Spleen (tissue), 11 donors: ENCODE data around the gene RILPL1. TPM values are rescaled to one million over a fixed set of nuclear protein-coding genes. Genes with fewer than 3 reads are reported as not detected.
"Not testable (repeated sequence)": the region's sequence is repeated elsewhere in the genome, so short reads cannot be mapped to it uniquely, and the experiment has no call there.

ENCODE experiments used
- DNase-seq: peaks from one replicate; pipeline ENCODE4 v3.0.0-alpha.2; 2020
- H3K27ac ChIP-seq, 8 donors: fragments of 200-600 bp; sonication (generic) in 7 of 8; 1 replicate in 4 of 8; 2 replicates in 4 of 8; pipeline versions ENCODE4 v1.5.0 to v1.8.0; 2016 to 2021; ENCODE audit warnings: inconsistent platforms in 4 of 8, mild to moderate bottlenecking in 4 of 8, moderate library complexity in 1 of 8
- H3K27me3 ChIP-seq, 7 donors: fragments of 200-600 bp; sonication (generic) in 6 of 7; replicated peaks in 1 of 7; 1 replicate in 4 of 7; 2 replicates in 3 of 7; pipeline versions ENCODE4 v1.5.0 to v1.8.0; 2016 to 2021; ENCODE audit warnings: inconsistent platforms in 3 of 7, mild to moderate bottlenecking in 1 of 7
- H3K36me3 ChIP-seq, 6 donors: fragments of 200-600 bp; sonication (generic) in 5 of 6; 1 replicate in 4 of 6; 2 replicates in 2 of 6; pipeline versions ENCODE4 v1.5.0 to v1.8.0; 2016 to 2021; ENCODE audit warnings: inconsistent platforms in 2 of 6
- H3K4me1 ChIP-seq, 6 donors: fragments of 200-600 bp; sonication (generic) in 5 of 6; 1 replicate in 3 of 6; 2 replicates in 3 of 6; pipeline versions ENCODE4 v1.5.0 to v1.8.0; 2016 to 2021; ENCODE audit warnings: inconsistent platforms in 3 of 6
- H3K4me3 ChIP-seq, 8 donors: fragments of 200-600 bp; sonication (generic) in 7 of 8; 1 replicate in 4 of 8; 2 replicates in 4 of 8; pipeline versions ENCODE4 v1.5.0 to v1.8.0; 2016 to 2021; ENCODE audit warnings: inconsistent platforms in 4 of 8, mild to moderate bottlenecking in 4 of 8, moderate library complexity in 2 of 8
- H3K9me3 ChIP-seq, 8 donors: fragments of 200-600 bp; sonication (generic) in 7 of 8; 1 replicate in 4 of 8; 2 replicates in 4 of 8; pipeline versions ENCODE4 v1.5.0 to v1.8.0; 2016 to 2021; ENCODE audit warnings: inconsistent platforms in 4 of 8
- POLR2A ChIP-seq, 3 donors: fragments of 450-650 bp; IDR thresholded peaks; one replicate each; pipeline ENCODE4 v1.5.1; 2017; ENCODE audit warnings: antibody characterized with exemption in 3 of 3, mild to moderate bottlenecking in 1 of 3
- POLR2AphosphoS5 ChIP-seq, 3 donors: sonication (generic); formaldehyde crosslinking; IDR thresholded peaks; one replicate each; pipeline ENCODE4 v1.5.1; 2017; ENCODE audit warnings: antibody characterized with exemption in 3 of 3
- WGBS, 5 donors: extraction: QIAGEN DNeasy Blood & Tissue Kit in 3 of 5; methylation state at CpG; one replicate each; pipeline versions ENCODE4 v1.1.5 to v1.1.7; 2013 to 2018; 5-methylcytosine and 5-hydroxymethylcytosine counted together
- intact Hi-C: fragments of 100-400 bp; cut with DNase I; formaldehyde crosslinking; loops from one replicate; pipeline ENCODE4 v1.15.0; 2023; ENCODE audit warnings: low total_unique reads
- polyA plus RNA-seq, 3 donors: library from polyadenylated mRNA; stranded (reverse); fragments of 200-250 nt; gene quantifications; one replicate each; pipeline ENCODE4 v1.2.1, GENCODE V29; 2013
- total RNA-seq, 7 donors: library from RNA; depleted of rRNA in 3 of 7; stranded (reverse); fragments of >200 nt in 3 of 7; fragmentation: NEBNext Ultra II Directional in 4 of 7; extraction: Animal tissue kit (Norgen Biotek cat#: 25700) in 4 of 7; gene quantifications; one replicate each; pipeline versions ENCODE4 v1.1.0 to v1.2.1, GENCODE V29; 2016 to 2021
- TF ChIP-seq, protein P1 (sequence below), 11 experiments: fragments of 200-600 bp in 7 of 11; fragments of 450-650 bp in 4 of 11; sonication (generic) in 4 of 11; IDR thresholded peaks in 8 of 11; conservative IDR thresholded peaks in 3 of 11; 1 replicate in 7 of 11; 2 replicates in 4 of 11; pipeline versions ENCODE4 v1.4.0 to v1.8.0; 2016 to 2021; ENCODE audit warnings: antibody characterized with exemption in 11 of 11, inconsistent platforms in 4 of 11, mild to moderate bottlenecking in 1 of 11
- donor health status: healthy with polysubstance abuse.
- donor health status: DM: no; HTN: no; CAD: no; lungs with moderate emphysema.
- donor health status: DM: no; HTN: no; CAD: no.
- donor health status: Bipolar disorder and iron deficiency.
- donor health status: healthy.
- donor health status: DM: no; HTN: no; CAD: no.
- donor health status: DM: yes; HTN: yes; CAD: no.

Gene RILPL1
- total and polyA plus RNA-seq, 10 donors, result 3.2 to 13.6 (median 9.0) TPM

DNA sequence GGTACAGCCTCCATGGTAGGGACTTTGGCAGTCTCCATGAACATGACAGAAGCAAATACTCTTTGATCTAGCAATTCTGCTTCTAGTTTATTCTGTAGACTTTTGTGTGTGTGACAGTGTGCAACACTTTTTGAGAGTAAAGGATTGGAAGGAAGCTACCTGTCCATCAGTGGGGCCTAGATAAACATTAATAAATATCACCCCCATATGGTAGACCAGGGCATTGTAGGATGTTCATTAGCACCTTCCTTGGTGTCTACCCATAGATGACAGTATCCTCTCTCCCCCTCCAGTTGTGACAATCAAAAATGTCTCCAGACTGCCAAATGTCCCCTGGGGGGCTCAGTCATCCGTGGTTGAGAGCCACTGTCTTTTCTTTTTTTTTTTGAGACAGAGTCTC is 64.7 kb downstream of the RILPL1 start:
- no peaks in the 10 kb centered on the region for H3K27me3 ChIP-seq
- peaks cover 0 to 99% (median 40%) of the 10 kb centered on the region in 6 donors for H3K36me3 ChIP-seq
- H3K4me1 ChIP-seq, result peaks cover 0 to 41% (median 4%) of the 10 kb centered on the region in 6 donors
- DNase-seq, result no peak
- H3K4me3 ChIP-seq, result no peak overlapping the region
- H3K9me3 ChIP-seq, result no peaks in the 10 kb centered on the region
- no peak for TF ChIP-seq POLR2AphosphoS5 (IDR thresholded peaks at IDR 0.05)
- TF ChIP-seq, protein P1, sequence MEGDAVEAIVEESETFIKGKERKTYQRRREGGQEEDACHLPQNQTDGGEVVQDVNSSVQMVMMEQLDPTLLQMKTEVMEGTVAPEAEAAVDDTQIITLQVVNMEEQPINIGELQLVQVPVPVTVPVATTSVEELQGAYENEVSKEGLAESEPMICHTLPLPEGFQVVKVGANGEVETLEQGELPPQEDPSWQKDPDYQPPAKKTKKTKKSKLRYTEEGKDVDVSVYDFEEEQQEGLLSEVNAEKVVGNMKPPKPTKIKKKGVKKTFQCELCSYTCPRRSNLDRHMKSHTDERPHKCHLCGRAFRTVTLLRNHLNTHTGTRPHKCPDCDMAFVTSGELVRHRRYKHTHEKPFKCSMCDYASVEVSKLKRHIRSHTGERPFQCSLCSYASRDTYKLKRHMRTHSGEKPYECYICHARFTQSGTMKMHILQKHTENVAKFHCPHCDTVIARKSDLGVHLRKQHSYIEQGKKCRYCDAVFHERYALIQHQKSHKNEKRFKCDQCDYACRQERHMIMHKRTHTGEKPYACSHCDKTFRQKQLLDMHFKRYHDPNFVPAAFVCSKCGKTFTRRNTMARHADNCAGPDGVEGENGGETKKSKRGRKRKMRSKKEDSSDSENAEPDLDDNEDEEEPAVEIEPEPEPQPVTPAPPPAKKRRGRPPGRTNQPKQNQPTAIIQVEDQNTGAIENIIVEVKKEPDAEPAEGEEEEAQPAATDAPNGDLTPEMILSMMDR (IDR thresholded peaks at IDR 0.05 in 8 of 11, conservative IDR thresholded peaks at IDR 0.05 in 3 of 11), result peak in 9 of 11 experiments; percentile 28 to 54 (median 42)
- 24 to 55% (median 30%) methylated on average over 1 of the region's 1 CpG for WGBS, 5 donors
- no peak overlapping the region for H3K27ac ChIP-seq
- intact Hi-C loops, result loop anchor here (10.0 kb wide), 1 partner anchor 104 kb away; the partner anchor contains the start of gene SBNO1

DNA sequence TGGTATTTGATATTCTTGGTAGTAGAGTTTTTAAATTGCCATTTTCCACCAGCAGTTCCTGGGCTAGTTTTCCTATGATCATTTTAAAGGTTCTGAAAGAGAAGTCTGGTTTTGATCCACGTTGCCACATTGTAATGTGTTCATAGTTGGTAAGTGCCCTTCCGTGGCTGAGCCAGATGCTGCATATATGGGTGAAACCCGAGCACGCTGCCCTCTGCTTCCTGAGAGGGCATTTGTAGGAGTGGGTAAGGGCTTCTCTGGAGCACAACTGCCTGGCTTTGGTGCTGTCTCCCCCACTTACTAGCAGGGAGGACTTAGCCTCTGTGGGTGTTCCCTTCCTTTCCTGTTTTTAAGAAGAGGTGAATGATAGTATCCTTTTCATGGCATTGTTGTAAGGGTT is 68.4 kb downstream of the RILPL1 start:
- intact Hi-C loops, result loop anchor here (10.0 kb wide), 1 partner anchor 100 kb away; the partner anchor contains the start of gene SBNO1
- peaks cover 0 to 80% (median 24%) of the 10 kb centered on the region in 6 donors for H3K36me3 ChIP-seq
- H3K27me3 ChIP-seq, result no peaks in the 10 kb centered on the region
- TF ChIP-seq POLR2A (IDR thresholded peaks at IDR 0.05) (no peak), POLR2AphosphoS5 (IDR thresholded peaks at IDR 0.05) (no peak)
- TF ChIP-seq, protein P1 (IDR thresholded peaks at IDR 0.05 in 8 of 11, conservative IDR thresholded peaks at IDR 0.05 in 3 of 11), result no peak
- H3K4me3 ChIP-seq, result no peak overlapping the region
- WGBS, 5 donors, result 75 to 88% (median 83%) methylated on average over 4 of the region's 4 CpGs
- no peaks in the 10 kb centered on the region for H3K9me3 ChIP-seq
- no peak overlapping the region for H3K27ac ChIP-seq
- H3K4me1 ChIP-seq, result peaks cover under 1 to 58% (median 13%) of the 10 kb centered on the region in 6 donors
- DNase-seq, result no peak

DNA sequence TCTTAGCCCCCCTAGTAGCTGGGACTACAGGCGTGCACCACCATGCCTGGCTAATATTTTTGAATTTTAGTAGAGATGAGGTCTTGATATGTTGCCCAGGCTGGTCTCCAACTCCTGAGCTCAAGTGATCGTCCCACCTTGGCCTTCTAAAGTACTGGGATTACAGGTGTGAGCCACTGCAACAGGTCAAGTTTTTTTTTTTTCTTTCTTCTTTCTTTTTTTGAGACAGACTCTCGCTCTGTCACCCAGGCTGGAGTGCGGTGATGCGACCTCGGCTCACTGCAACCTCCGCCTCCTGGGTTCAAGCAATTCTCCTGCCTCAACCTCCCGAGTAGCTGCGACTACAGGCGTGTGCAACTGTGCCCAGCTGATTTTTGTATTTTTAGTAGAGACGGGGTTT is 70.3 kb downstream of the RILPL1 start:
- Histone ChIP-seq H3K4me1 (peaks cover 6 to 60% (median 26%) of the 10 kb centered on the region in 6 donors), H3K36me3 (peaks cover 0 to 62% (median 24%) of the 10 kb centered on the region in 6 donors)
- 95 to 98% (median 96%) methylated on average over 11 of the region's 11 CpGs for WGBS, 5 donors
- H3K4me3 ChIP-seq, DNase-seq, H3K27me3 ChIP-seq, H3K9me3 ChIP-seq, H3K27ac ChIP-seq: not testable (repeated sequence)
- intact Hi-C loops, result loop anchor here (10.0 kb wide), 1 partner anchor 98 kb away; the partner anchor contains the start of gene SBNO1

DNA sequence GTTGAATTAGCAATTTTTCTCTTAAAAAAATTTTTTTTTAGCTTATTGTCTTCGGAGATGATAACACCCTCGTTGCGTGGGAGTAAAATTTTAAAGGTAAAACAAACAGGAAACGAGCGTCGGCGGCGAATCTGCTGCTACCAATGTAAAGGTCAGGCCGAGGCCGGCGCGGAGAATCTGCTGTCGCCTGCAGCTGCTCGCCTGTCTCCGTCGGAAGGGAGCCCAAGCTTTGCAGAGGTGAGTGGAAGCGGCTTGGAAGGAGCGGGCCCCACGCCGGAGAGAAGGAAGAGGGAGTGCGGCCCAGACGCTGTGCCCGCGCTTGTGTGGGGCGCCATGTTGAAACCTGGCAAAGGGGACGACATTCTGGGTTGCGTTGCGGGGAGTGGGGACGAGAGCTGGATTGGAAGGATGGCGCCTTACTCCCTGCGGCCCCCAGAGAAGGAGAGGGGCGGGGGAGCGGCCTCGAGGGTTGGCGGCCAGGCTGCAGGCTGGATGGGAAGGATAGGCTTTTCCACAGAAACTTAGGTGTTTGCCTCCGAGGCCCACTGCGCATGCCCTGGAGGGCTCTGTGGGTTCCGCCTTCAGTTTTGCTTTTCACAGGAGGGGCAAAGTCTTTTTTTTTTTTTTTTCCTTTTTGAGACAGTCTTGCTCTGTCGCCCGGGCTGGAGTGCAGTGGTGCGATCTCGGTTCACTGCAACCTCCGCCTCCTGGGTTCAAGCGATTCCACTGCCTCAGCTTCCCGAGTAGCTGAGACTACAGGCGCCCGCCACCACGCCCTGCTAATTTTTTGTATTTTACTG is 75.3 kb downstream of the RILPL1 start, which contains the start of gene SNRNP35:
TSS of gene SNRNP35 (plus strand) at position 160 of the 800 bp plus-strand sequence. CDS start 7,402 bp downstream, outside the sequence.
- peak within 1 kb of the TSS; percentile 99 to 100 (median 100) for H3K27ac ChIP-seq
- peaks cover 6 to 47% (median 23%) of the 10 kb centered on the region in 6 donors for H3K4me1 ChIP-seq
- peaks cover 0 to 12% (median 2%) of the 10 kb centered on the region in 6 donors for H3K36me3 ChIP-seq
- WGBS, 5 donors, result 0% methylated on average over 48 of the region's 48 CpGs
- intact Hi-C loops, result no loop called here
- TF ChIP-seq POLR2A (IDR thresholded peaks at IDR 0.05) (peak in 1 of 3 donors; percentile 9), POLR2AphosphoS5 (IDR thresholded peaks at IDR 0.05) (peak; percentile 81 to 89 (median 85))
- TF ChIP-seq, protein P1 (IDR thresholded peaks at IDR 0.05 in 8 of 11, conservative IDR thresholded peaks at IDR 0.05 in 3 of 11), result peak in 1 of 11 experiments; percentile 3
- H3K9me3 ChIP-seq, result no peaks in the 10 kb centered on the region
- peak; percentile 93 for DNase-seq
- H3K4me3 ChIP-seq, result peak within 1 kb of the TSS; percentile 64 to 78 (median 69)
- H3K27me3 ChIP-seq, result no peaks in the 10 kb centered on the region
